HFF-Myc (cell line): ENCODE measurements around the gene CDC42.
"Not testable (repeated sequence)": the region's sequence is repeated elsewhere in the genome, so short reads cannot be mapped to it uniquely, and the experiment has no call there.

Experiments
- DNase-seq: peaks from one replicate; pipeline ENCODE4 v3.0.0-alpha.2; 2011; ENCODE audit warnings: low read depth; ENCODE audit errors: extremely low read depth
- H3K4me3 ChIP-seq: replicated peaks from 2 replicates; pipeline ENCODE4 v1.5.1; 2011; ENCODE audit warnings: low read depth, mild to moderate bottlenecking, control low read depth, low read length
- CTCF ChIP-seq: IDR thresholded peaks from 2 replicates; pipeline ENCODE4 v1.5.1; 2012; ENCODE audit warnings: mild to moderate bottlenecking, low read depth, low read length, control low read depth; ENCODE audit errors: missing control alignments

Gene CDC42

GRCh38 chr1:22030473-22030872 lies 22.0 kb upstream of the CDC42 start:
- H3K4me3 ChIP-seq, result no peak overlapping the region
- TF ChIP-seq CTCF, result no peak
- no peak for DNase-seq

- no peak overlapping the region for H3K4me3 ChIP-seq
- no peak for DNase-seq
- no peak for TF ChIP-seq CTCF
Measured at GRCh38 chr1:22031214-22031962, 21.1 kb upstream of the CDC42 start.

GRCh38 chr1:22034834-22035233 lies 17.7 kb upstream of the CDC42 start:
- not testable (repeated sequence) for DNase-seq, H3K4me3 ChIP-seq

- no peak for TF ChIP-seq CTCF
- no peak overlapping the region for H3K4me3 ChIP-seq
- DNase-seq, result no peak
Measured at GRCh38 chr1:22037520-22037919, 15.0 kb upstream of the CDC42 start.

GRCh38 chr1:22038036-22038435 lies 14.5 kb upstream of the CDC42 start:
- no peak overlapping the region for H3K4me3 ChIP-seq
- TF ChIP-seq CTCF, result no peak
- DNase-seq, result no peak

GRCh38 chr1:22039594-22040285 lies 12.8 kb upstream of the CDC42 start:
- peak; percentile 74 for DNase-seq
- no peak overlapping the region for H3K4me3 ChIP-seq
- no peak for TF ChIP-seq CTCF

- TF ChIP-seq CTCF, result no peak
- no peak for DNase-seq
- H3K4me3 ChIP-seq, result no peak overlapping the region
Measured at GRCh38 chr1:22040286-22040623, 12.3 kb upstream of the CDC42 start.
